HL-60 (cell line): Measurements from ENCODE around the gene TMOD2.

ENCODE experiments used
- CTCF ChIP-seq: IDR thresholded peaks from one replicate; pipeline ENCODE4 v1.5.1; 2011; ENCODE audit warnings: low read length, control low read depth, inconsistent platforms; ENCODE audit not compliant: insufficient read depth
- POLR2AphosphoS5 ChIP-seq: IDR thresholded peaks from 2 replicates; pipeline ENCODE4 v1.6.1; 2012; ENCODE audit warnings: low read depth

- no peak for TF ChIP-seq CTCF
- TF ChIP-seq POLR2AphosphoS5: no peak
These were observed 24.1 kb upstream of the TMOD2 start for GRCh38 chr15:51727141-51727897.
